Measurements from ENCODE around the gene FMR1NB. TPM values are rescaled to one million over a fixed set of nuclear protein-coding genes. Genes with fewer than 3 reads are reported as not detected.

FMR1NB gene
- total and polyA plus RNA-seq, 9 of the 15 experiments (the other 6 are each of a cell fraction or from before 2014, with no cell fraction given) = 2.3 to 13.2 (median 5.1) TPM

- POLR2A ChIA-PET = no interaction called here
- DNase-seq (ENCODE audit: extremely low read depth in 1 of 4, low spot score in 3 of 4) = peak; percentile 10 to 35 (median 14)
- Histone ChIP-seq H3K36me3 (ENCODE audit: control insufficient read depth, insufficient read depth, low read length) (no peaks in the 10 kb centered on the region), H3K9me3 (replicated peaks; ENCODE audit: control insufficient read depth, insufficient read depth, low read depth, low read length) (no peaks in the 10 kb centered on the region), H3K27me3 (ENCODE audit: control insufficient read depth in 2 of 2, insufficient read depth in 2 of 2, low read length in 2 of 2) (no peaks in the 10 kb centered on the region), H3K4me1 (replicated peaks in 1 of 2; ENCODE audit: control insufficient read depth in 2 of 2, insufficient read depth in 2 of 2, low read length in 2 of 2) (no peaks in the 10 kb centered on the region), H3K4me2 (ENCODE audit: insufficient read depth, low read length) (no peak overlapping the region), H3K9me1 (ENCODE audit: control insufficient read depth, insufficient read depth, low read length) (no peaks in the 10 kb centered on the region), H3K27ac (ENCODE audit: extremely low read depth, low read depth, low read length) (no peak overlapping the region), H3K9ac (ENCODE audit: insufficient read depth in 1 of 2, low read depth in 2 of 2, low read length in 2 of 2) (no peak overlapping the region), H3K79me2 (ENCODE audit: control insufficient read depth, insufficient read depth, low read length) (no peaks in the 10 kb centered on the region), H4K20me1 (replicated peaks; ENCODE audit: control insufficient read depth, insufficient read depth, low read length) (no peaks in the 10 kb centered on the region), H3K4me3 (no peak overlapping the region), H2AFZ (ENCODE audit: low read depth, low read length) (no peak overlapping the region)
- FAIRE-seq = peak; percentile 6
- in situ Hi-C loops (cut with MboI) = no loop called here
- 0% methylated on average over 4 of the region's 4 CpGs for WGBS (ENCODE audit: insufficient coverage, low coverage, missing lambda C conversion rate)
- peak; percentile 48; the same call in 2 of the 3 replicates for ATAC-seq
- intact Hi-C loops (cut with micrococcal nuclease) = loop anchor here (1.0 kb wide), 2 partner anchors 1238 to 1422 kb away; no protein-coding TSS in a partner anchor
- CTCF ChIA-PET (ENCODE audit: low intra/inter-chr PET ratio) = interaction anchor here (1.4 kb wide), 1 partner anchor 1421 kb away, joined by 9 read pairs; no protein-coding TSS in a partner anchor
- no TSS peak for BruUV-seq (replicated peaks)
- TF ChIP-seq ZNF707 (CRISPR knock-in tag; conservative IDR thresholded peaks at IDR 0.05) = no peak
- TF ChIP-seq REST (IDR thresholded peaks at IDR 0.05; ENCODE audit: borderline replicate concordance) = peak; percentile 38; the same call in 1 of the 2 replicates
- no peak for TF ChIP-seq REST (CRISPR knock-in tag; IDR thresholded peaks at IDR 0.05; ENCODE audit: low read depth)
- peak; percentile 21 to 61 (median 23); a peak in 3 of 6 replicates for TF ChIP-seq CTCF (IDR thresholded peaks at IDR 0.05 in 2 of 3, conservative IDR thresholded peaks at IDR 0.05 in 1 of 3; ENCODE audit: insufficient read depth in 2 of 3, low read depth in 1 of 3, low read length in 3 of 3)
- peak; percentile 65 to 72 for TF ChIP-seq RAD21 (CRISPR knock-in tag; conservative IDR thresholded peaks at IDR 0.05 in 1 of 2, IDR thresholded peaks at IDR 0.05 in 1 of 2)
- peak; percentile 25; the same call in 1 of the 2 replicates for TF ChIP-seq SMC3 (conservative IDR thresholded peaks at IDR 0.05; ENCODE audit: insufficient read depth, low read depth, low read length)
Observed at GRCh38 chrX:148049441-148049840, 68.3 kb downstream of the FMR1NB start.
